HCEC 1CT (cell line): ENCODE data around the gene NELFA.

Source experiments
- DNase-seq: peaks from one replicate; pipeline ENCODE4 v3.0.0-alpha.2; 2017

NELFA gene

GRCh38 chr4:2008921-2009650 is at the start of gene NELFA:
TSS of gene NELFA (minus strand) at chr4:2008974. CDS start at chr4:2008959, 15 bp downstream.
- DNase-seq: peak; percentile 79

GRCh38 chr4:2057382-2058065 is 48.8 kb upstream of the NELFA start:
- no peak for DNase-seq

DNA sequence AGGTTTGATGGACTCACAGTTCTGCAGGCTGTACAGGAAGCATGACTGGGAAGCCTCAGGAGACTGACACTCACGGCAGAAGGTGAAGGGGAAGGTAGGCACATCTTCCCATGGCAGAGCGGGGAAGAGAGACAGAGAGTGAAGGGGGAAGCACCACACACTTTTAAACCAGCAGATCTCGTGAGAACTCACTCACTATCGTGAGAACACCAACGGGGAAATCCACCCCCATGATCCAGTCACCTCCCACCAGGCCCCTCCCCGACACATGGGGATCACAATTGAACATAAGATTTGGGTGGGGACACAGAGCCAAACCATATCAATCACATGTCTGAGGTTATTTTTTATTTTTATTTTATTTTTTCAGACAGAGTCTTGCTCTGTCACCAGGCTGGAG is 45.4 kb upstream of the NELFA start:
- DNase-seq: no peak

DNA sequence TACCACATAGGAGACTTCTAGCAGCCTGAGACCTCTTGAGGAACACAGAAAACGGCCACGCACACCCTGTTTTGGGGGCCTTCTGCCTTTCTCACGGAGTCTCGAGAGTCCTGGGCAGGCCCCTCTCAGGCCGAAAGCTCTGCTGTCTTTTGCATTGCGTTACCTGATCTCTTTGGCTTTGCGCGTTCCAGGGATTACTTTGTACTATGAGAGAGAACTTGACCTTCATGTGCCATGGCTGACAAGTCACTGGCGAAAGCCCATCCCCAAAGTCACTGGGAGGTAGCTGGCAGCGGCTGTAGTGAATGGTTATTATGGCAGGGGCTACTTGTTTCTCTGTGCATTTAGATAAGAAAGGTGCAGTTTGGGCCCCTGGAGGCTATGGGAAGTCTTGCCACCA is 42.3 kb upstream of the NELFA start:
- DNase-seq: no peak

GRCh38 chr4:2049811-2050210 is 41.0 kb upstream of the NELFA start:
- DNase-seq: no peak

DNA sequence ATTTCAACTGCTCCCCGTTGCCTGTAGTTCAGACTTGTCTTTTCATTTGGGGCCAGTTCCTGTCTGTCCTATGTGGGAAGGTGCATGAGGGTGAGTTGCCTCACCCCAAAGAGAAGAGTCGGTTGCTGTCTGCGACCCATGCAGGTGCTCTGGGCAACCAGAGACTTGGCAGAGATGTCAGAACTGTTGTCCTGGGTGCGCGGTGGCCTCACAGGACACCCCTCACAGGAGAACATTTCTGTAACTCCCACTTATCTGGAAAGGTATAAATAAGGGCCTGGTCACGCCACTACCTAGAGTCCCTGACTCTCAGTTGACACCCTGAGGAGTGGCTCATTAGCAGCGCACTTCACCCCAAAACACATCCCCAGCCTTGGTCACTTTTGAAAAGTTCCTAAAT is 40.6 kb upstream of the NELFA start:
- no peak for DNase-seq

DNA sequence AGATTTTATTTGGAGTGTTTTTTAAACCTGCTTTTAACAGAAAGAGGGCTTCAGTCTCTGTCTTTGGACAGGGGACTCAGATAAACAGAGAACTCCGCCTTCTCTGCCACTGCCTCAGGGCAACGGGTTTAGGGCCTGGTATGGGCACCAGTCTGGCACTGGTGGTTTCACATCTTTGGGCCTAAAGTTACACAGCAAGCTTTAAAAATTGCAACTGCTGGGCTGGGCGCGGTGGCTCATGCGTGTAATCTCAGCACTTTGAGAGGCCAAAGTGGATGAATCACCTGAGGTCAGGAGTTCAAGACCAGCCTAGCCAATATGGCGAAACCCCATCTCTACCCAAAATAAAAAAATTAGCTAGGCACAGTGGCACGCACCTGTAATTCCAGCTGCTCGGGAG is 40.1 kb upstream of the NELFA start:
- DNase-seq: no peak

DNA sequence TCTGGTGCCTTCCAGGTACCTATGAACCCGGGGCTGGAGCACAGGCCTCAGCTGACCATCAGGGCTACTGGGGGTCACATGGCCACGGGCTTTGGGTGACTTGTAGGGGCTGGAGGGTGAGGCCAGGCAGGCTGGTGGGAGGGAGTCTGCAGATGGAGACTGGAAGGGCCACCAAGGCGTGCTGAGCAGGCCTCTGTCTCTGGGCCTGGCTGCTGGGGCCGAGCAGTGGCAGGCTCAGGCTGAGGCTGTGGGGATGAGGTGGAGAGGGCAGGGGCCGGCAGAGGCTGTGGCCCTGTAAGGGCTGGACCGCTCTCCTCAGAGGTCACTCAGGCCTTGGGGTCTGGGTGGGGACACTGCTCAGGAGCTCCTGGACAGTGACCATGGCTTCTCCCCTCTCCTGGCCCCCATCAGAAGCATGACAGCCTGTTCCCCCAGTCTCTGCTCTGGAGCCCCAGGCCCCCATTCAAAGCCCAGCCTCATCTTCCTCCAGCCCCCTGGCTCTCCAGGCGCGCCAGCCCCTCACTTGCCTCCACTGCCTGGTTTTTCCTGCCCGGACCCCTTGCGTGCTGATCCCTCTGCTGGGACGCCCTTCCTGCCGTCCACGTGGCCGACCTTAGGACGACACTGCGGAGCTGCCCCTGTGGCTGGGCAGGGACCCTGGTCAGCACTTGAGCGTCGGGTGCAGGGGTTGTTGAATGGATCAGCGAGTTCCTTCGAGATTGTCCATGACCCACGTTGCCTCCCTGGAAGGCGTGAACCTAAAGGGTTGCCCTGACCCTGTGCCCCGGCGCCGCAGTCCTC is 39.2 kb upstream of the NELFA start:
- DNase-seq: no peak

DNA sequence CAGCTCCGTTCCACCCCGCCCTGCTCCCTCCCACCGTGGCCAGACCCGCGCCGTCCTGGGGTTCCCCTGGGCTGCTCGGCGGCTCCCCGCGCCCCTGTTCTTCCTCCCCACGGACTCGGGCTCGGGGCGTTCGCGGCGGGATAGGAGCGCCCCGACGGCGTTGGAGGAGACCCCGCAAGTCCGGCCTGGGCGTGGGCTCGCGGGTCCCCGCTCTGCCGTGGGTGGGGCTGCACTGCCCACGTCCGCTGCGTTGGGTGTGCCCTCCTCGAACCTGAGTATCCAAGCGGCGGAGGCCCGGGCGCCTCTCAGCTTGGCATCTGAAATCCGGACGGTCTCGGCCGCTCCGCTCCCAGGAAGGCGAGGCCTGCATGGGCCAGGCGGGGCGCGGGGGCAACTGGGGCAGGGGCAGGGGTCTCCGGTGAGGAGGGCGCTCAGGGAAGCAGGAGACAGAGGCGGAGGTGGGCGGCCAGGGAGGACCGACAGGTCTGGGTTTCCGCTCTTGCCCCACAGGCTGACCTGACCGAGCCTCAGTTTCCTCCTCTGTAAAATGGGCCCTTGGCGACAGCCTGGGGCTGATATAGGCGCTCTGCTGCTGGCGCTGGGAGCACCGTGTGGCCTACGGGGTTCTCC is 38.4 kb upstream of the NELFA start:
- DNase-seq: no peak

GRCh38 chr4:2046031-2046961 is 37.5 kb upstream of the NELFA start:
- no peak for DNase-seq

- no peak for DNase-seq
These were observed 36.8 kb upstream of the NELFA start for GRCh38 chr4:2045518-2045951.

DNA sequence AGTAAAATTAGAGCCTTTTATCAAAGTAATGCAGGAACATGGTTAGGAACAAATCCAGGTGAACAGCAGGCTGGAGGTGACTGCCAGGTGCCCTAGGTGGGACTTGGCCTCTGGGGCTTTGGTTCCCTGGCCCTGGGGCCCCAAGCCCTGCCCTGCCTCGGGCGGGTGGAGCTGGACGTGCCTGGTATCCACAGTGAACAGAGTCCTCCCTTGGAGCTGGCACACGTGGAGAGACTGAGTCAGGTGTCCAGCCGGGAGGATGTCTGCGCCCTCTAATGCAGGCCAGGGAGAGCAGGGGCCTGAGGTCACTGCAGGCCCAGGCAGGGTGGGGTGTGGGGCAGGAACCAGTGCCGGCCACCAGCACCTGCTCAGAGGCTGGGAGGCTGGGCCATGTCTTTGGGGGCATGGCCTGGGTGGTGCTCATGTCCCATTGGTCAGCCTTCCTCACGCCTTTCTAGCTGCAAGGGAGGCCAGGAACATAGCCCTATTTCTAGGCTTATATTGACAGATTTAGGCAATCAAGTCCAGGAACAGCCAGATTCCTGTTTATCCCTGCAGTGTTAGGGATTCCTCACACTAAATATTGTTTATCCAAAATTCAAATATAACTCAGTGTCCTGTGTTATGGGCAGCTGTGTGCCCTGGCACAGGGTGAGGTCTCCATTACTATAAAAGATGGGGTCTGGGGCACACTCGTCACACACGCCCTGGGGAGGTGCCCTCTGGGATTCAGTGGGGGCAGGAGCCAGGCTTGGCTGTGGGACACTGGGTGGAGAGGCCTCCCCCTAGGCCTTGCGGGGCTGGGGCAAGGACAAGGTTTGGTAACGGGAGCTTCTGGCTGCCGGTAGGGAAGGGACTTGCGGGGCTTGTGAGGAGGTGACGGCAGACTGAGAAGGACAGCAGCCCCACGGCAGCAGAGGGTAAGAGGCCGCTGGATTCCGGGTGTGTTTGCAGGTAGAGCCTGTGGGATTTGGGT is 36.1 kb upstream of the NELFA start:
- no peak for DNase-seq

DNA sequence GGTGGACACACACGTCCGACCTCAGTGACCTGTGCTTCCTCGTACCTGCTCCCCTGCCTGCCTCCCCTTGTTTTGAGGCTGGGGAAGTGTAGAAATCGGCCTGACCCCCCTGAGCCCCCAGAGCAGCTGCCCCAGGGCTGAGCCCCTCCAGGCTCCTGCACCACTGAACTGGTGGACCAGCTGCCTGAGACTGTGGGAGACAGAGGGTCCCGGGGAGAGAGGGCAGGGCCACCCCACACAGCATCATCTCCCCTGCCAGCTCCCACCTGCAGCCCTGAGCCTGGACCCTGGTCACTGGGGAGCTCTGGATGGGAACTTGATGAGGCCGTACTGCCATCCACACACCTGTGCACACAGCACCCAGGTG is 35.3 kb upstream of the NELFA start:
- no peak for DNase-seq

- DNase-seq: no peak
These were observed 34.8 kb upstream of the NELFA start for GRCh38 chr4:2043396-2044118.

GRCh38 chr4:2042947-2043395 is 34.2 kb upstream of the NELFA start:
- no peak for DNase-seq

- DNase-seq: no peak
These were observed 33.6 kb upstream of the NELFA start for GRCh38 chr4:2042204-2042946.

DNA sequence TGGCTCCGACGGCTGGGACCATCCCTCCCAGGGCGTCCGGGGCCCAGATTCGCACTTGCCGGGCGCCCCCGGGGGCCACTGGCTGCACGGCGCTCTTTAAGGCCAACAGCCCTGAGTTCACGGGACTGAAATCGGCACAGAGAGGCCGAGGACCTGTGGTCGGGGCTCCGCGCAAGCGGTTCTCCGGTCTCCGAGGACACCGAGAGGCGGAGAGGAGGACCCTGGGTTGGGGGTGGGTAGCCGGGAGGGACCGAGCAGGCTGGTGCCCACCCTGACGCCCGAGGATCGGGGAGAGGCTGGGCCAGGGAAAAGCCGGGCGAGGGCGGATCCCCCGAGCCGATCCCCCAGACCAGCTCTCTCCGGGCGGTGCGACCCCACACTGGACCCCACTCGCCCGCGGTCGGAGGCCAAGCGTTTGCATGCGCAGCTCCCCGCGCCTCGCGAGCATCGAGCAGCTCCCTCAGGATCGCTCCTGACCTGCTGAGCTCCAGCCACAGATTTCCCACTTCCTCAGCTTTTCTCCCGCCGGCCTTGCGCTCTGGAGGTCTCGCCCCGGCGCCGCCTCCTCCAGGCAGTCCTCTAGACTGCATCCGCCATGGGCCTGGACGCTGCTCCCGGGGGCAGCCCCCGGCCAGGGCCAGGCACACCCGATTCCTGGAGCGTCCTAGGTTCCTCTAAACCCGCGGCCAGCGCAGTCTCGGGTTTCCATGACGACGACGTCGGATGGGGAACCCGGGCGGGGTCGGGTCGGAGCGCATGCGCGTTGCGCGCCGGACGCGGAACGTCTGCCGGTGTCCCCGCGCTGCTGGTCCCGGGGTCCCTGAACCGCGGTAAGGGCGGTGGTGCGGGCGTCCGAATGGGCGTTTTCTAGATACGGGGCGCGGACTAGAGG is 32.7 kb upstream of the NELFA start:
- peak; percentile 59 for DNase-seq
